HCT116 (cell line): ENCODE data around the gene OAS2.
A peak's percentile ranks its signal among the peaks of the same experiment; 100 is the strongest.

Source experiments
- CEBPB ChIP-seq: IDR thresholded peaks from 2 replicates; pipeline ENCODE4 v1.6.1; 2012; ENCODE audit warnings: low read depth
- CTCF ChIP-seq, 3 experiments: fragments of 200-600 bp in 1 of 3; sonication (generic) in 1 of 3; IDR thresholded peaks in 2 of 3; conservative IDR thresholded peaks in 1 of 3; 2 replicates each; pipeline ENCODE4 v1.5.1; 2012 to 2017; ENCODE audit warnings: low read depth in 2 of 3, low read length in 2 of 3, antibody characterized with exemption in 1 of 3, borderline replicate concordance in 1 of 3, control low read depth in 1 of 3, mild to moderate bottlenecking in 1 of 3, mixed read lengths in 1 of 3, mixed run types in 1 of 3, moderate library complexity in 1 of 3; ENCODE audit not compliant: insufficient read depth in 1 of 3
- EGR1 ChIP-seq: IDR thresholded peaks from 2 replicates; pipeline ENCODE4 v1.6.1; 2012; ENCODE audit warnings: low read depth
- EZH2 ChIP-seq: fragments of 200-600 bp; sonication (generic); IDR thresholded peaks from 2 replicates; pipeline ENCODE4 v1.6.1; 2017; ENCODE audit warnings: antibody characterized with exemption, mixed run types
- JUND ChIP-seq: IDR thresholded peaks from 2 replicates; pipeline ENCODE4 v1.6.1; 2012
- RAD21 ChIP-seq: IDR thresholded peaks from 2 replicates; pipeline ENCODE4 v1.6.1; 2012; ENCODE audit warnings: low read depth, mild to moderate bottlenecking

GRCh38 chr12:113049976-113050742, 71.8 kb downstream of the OAS2 start:
- TF ChIP-seq CTCF (IDR thresholded peaks at IDR 0.05 in 2 of 3, conservative IDR thresholded peaks at IDR 0.05 in 1 of 3; ENCODE audit: borderline replicate concordance in 1 of 3, insufficient read depth in 1 of 3, low read depth in 2 of 3, low read length in 2 of 3): peak in 2 of 3 experiments; percentile 42 to 53; a peak in 4 of 6 replicates
- TF ChIP-seq CEBPB: no peak
- TF ChIP-seq JUND: no peak
- TF ChIP-seq RAD21: no peak
- no peak for TF ChIP-seq EGR1
- no peak for TF ChIP-seq EZH2
